GM12864 (cell line): Measurements from ENCODE around the gene NFIA.

Source experiments
- DNase-seq: peaks from one replicate; pipeline ENCODE4 v3.0.0-alpha.2; 2011; ENCODE audit warnings: low read depth
- H3K4me3 ChIP-seq: 2 replicates; pipeline ENCODE4 v1.5.1; 2011; ENCODE audit warnings: mild to moderate bottlenecking, low read depth, low read length, control low read depth
- CTCF ChIP-seq: IDR thresholded peaks from 2 replicates; pipeline ENCODE4 v1.5.1; 2011; ENCODE audit warnings: low read depth, mild to moderate bottlenecking, moderate library complexity, low read length, control low read depth, inconsistent platforms; ENCODE audit errors: missing control alignments

Gene NFIA

GRCh38 chr1:61264825-61265242, 182.5 kb downstream of the NFIA start:
- no peak overlapping the region for H3K4me3 ChIP-seq
- no peak for DNase-seq
- no peak for TF ChIP-seq CTCF

DNA sequence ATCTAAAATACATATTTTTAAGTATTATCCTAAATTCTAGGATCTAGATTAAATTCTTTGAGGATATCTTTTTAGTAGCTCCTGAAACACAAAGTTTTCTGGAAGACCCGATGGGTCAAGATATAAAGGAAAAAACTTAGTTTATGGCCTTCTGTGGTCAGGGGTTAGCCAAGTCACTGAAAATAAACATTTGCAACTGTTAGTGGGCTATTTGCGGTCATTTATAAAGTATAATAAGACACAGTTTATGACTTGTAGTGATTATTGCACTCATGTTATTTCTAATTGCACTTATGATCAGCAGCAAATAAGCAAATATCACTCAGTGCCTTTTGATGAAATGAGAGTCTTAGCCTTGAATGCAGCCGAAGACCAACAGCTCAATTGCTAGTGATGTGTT, 183.3 kb downstream of the NFIA start:
- no peak for DNase-seq
- no peak overlapping the region for H3K4me3 ChIP-seq
- no peak for TF ChIP-seq CTCF

DNA sequence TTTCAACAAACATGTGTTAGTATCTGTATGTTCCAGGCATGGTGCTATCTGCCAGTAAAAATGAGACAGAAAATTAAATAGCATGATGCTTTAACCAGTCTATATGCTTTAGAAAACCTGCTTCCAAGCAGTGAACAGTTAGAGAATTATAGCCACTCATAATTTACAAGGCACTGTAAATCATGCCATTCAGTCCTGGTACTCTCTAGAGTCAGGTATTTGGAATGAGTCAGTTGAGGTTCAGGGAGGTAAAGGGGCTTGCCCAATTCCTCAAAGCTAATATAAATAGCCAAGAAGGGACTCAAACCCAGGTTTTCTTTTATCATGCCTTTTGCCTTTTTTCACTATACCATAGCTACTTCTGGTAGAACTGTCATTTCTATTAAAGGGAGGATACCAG, 184.4 kb downstream of the NFIA start:
- TF ChIP-seq CTCF = no peak
- DNase-seq = no peak
- H3K4me3 ChIP-seq = no peak overlapping the region

DNA sequence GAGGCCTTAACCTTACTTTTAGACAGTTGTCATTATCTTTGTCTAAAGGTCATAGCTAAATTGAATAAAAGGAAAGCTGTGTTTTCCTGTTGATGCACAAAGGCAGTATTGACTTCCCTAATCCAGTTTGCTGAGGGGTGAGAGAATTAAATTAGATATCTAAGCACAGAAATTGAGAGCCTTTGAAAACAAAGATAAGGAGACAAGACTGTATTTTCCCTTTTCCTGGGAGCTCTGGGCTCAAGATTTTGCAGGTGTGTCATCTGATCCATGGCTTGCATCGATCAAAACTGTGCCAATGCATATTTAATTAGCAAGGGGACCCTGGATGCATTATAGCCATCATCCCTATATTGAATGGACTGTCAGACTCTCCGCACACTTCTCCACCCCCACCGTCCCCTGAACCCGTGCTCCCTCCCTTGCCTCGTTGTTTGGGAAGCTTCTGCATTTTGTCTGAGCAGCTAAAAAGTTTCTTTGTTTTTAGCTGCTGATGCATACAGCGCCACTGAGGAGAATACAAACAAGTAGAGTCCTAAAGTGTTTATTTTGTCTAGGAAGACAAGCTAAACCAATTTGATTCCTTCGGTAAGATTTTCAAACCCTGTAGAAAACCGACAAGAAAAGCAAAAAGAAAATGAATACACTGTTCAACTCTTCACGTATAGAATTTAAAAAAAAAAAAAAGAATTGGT, 186.3 kb downstream of the NFIA start:
- TF ChIP-seq CTCF = no peak
- DNase-seq = no peak
- H3K4me3 ChIP-seq = no peak overlapping the region

DNA sequence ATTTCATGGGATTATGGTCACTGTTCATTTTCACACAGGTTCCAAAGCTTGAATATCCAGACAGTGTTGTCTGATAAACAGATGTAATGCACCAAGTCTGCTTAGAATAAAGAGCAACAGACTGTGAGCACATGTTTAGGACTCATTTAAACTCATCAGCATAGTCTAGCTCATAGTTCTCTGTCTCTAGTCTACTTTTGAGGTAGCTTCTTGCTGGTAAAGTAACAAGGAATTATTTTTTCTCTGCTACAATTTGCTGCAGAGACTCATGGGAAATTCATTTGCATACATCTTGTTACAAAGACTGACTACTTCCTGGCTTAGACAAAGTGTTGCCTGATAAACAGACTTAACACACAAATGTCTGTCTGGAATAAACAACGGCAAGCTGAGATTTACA, 187.2 kb downstream of the NFIA start:
- TF ChIP-seq CTCF = no peak

GRCh38 chr1:61270107-61270506, 187.7 kb downstream of the NFIA start:
- no peak overlapping the region for H3K4me3 ChIP-seq
- no peak for DNase-seq
- no peak for TF ChIP-seq CTCF

More for the DNA sequence above, 187.2 kb downstream of the NFIA start:
- DNase-seq = no peak
- no peak overlapping the region for H3K4me3 ChIP-seq

- peak; percentile 28 for TF ChIP-seq CTCF
- DNase-seq = no peak
- no peak overlapping the region for H3K4me3 ChIP-seq
These were observed 188.5 kb downstream of the NFIA start for GRCh38 chr1:61270761-61271411.
